Stimulated activated CD4-positive, alpha-beta T cell treated with anti-CD3 and anti-CD28 coated beads, Interleukin-1b, Interleukin-23, amount 100 ng/mL, for 24 hours (primary cell): ENCODE results near the gene NYAP2.

Source experiments
- DNase-seq, 4 experiments: peaks; one replicate each; pipeline ENCODE4 v3.0.0-alpha.2; 2020; ENCODE audit warnings: low read depth in 4 of 4, low spot score in 1 of 4

Gene NYAP2

GRCh38 chr2:225543626-225544025 is 144.1 kb downstream of the NYAP2 start:
- no peak for DNase-seq

- no peak for DNase-seq
Observed at GRCh38 chr2:225556461-225556860, 157.0 kb downstream of the NYAP2 start.

DNA sequence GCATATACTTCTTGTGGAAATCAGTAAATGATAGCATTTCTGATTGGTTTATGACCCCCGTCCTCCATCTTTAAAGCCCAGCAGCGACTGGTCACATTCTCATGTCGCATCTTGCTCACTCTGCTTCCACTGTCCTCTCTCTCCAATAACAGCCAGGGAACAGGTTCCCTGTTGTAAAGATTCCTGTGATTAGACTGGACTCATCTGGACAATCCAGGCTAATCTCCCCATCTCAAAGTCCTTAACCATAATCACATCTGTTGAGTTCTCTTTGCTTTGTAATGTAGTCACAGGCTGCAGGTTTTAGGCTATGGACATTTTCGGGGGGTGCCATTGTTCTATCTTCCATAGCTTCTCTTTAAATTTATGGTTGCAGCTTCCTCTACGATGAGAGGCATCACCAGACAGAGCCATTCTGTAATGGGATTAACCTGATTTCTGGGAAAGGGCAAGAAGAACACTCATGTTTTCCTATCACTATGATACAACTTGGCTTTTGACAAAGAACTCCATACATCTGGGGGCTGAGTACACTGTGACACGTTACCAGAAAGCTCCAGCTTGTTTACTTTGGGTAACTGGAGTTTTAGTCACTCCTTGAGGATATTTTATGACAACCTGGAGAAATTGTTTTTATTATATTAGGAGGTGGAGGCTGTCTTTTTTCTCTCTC is 159.0 kb downstream of the NYAP2 start:
- no peak for DNase-seq

DNA sequence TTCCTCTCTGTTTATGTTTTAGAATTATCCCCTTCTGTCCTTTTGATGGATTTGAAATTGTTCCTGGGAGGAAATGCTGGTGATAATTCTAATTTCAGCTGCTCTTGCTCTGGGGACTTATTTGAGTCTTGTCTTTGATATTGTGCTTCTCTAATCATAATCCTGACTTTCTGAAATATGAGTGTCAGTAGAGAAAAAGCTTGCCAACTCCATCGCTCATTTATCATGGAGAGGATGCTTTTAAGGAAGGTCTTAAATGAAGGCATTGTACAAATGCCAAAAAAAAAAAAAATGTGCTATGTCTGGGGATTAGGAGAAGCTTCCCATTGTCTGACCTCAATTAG is 159.5 kb downstream of the NYAP2 start:
- no peak for DNase-seq

GRCh38 chr2:225566798-225567197 is 167.3 kb downstream of the NYAP2 start:
- DNase-seq, result no peak

DNA sequence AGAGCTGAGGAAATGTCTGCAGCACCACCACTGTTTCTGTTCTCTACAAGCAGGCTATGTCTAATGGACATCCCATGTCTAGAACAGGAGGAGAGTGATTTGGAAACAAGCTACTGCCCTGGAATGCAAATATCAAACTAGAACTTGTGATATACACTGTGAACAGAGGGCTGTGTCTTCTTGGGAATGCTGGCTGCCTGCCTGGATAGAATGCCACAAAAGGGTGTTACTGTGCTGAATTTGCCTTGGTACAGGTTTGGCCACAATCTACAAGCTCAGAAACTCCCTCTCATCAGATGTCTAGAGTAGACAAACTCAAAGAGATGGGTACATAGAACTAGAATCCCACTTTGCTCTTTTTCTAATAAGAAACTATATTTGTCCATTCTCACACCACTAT is 170.5 kb downstream of the NYAP2 start:
- no peak for DNase-seq

- no peak for DNase-seq
Observed at GRCh38 chr2:225573603-225574002, 174.1 kb downstream of the NYAP2 start.

DNA sequence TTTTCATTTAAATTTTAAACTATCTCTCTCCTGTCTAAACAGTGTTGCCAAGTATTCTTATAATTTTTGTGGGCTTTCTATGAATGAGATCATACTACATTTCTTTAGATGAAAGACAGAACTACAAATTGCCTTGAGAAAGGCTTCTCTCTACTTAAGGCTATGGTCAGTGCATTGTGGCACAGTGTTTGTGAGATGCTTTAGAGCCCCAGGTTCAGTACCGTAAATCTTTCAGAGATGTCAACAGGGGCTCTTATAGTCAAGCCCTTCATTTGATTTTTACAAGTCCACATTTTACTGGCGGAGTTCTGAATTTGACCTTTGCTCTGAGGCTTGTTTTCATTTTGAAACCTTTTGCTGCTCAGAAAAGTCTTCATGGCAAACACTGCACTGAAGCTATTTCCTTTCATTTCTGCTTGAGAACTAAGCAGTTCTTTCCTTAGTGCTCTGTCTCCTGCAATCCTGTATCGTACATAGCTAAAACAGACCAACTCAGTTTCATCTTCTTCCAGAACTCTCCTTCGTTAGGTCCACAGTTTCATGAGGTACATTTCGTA is 175.2 kb downstream of the NYAP2 start:
- no peak for DNase-seq

DNA sequence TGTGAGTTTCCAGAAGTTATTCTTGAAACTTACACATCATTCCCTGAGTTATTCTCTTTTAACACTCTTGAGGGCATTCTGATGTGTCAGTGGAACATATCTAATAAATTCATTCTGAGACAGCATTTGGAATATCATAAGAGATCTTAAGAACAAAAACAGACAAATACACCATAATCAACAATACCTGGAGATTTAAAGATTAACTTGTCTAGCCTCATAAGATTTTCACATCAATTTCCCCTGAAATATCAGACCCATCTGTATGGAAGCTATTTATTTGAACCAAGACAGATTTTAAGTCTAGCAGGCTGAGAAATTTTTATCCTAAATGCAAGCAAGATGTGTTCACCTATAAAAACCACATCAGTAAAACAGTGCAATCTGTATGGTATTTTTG is 181.6 kb downstream of the NYAP2 start:
- DNase-seq, result no peak

GRCh38 chr2:225581906-225582305 is 182.4 kb downstream of the NYAP2 start:
- no peak for DNase-seq

GRCh38 chr2:225582355-225583116 is 183.0 kb downstream of the NYAP2 start:
- no peak for DNase-seq

DNA sequence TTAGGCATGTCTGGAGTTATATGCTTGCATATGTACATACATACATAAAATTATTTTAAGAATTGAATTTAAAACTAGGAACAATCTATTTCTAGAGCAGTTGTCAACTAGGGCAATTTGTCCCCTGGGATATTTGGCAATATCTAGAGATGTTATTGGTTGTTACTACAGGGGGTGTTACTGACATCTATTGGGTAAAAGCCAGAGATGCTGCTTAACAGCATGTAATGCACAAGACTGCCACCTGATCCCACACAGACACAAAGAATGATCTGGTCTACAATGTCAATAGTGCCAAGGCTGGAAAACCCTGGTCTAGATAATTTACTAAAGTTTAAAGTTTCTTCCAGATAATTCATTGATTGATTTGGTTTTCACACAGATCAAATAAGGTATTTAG is 185.3 kb downstream of the NYAP2 start:
- DNase-seq, result no peak

GRCh38 chr2:225590932-225591331 is 191.4 kb downstream of the NYAP2 start:
- DNase-seq, result no peak

DNA sequence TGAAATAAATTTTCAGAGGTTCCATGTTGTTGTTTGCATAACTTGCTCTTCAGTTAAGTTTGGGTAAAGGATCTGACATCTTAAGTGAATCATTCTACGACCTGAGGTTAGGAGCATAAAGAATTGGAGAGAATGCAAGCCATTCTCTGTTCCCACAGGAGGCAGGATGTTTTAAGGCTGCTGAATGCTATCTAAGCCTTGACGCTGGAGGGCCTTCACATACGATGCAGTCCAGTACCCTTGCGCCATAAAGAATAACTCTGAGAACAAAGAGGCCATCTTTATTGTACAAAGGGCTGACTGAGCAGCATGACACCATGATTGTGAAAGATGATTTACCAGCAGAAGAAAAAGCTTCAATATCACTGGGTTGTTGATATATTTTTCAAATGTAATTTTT is 198.4 kb downstream of the NYAP2 start:
- DNase-seq, result no peak

DNA sequence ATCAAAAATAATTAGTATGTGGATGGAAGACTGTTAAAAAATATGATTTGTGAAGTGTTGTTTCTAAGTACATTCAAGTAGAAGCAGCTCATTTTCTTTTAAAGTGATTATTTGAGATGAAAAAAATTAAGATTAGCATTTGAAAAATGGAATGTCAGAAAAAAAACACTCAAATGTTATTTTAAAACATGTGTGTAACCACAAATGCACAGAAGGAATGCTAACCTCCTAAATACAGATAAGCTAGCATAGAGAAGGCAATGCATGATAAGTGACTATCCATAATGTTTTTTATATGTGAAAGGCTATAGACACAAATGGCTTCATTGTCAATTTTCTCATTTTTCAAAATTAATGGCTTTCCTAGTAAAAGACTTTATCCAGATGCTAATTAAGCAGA is 198.9 kb downstream of the NYAP2 start:
- no peak for DNase-seq

- no peak for DNase-seq
Observed at GRCh38 chr2:225598897-225599296, 199.4 kb downstream of the NYAP2 start.

DNA sequence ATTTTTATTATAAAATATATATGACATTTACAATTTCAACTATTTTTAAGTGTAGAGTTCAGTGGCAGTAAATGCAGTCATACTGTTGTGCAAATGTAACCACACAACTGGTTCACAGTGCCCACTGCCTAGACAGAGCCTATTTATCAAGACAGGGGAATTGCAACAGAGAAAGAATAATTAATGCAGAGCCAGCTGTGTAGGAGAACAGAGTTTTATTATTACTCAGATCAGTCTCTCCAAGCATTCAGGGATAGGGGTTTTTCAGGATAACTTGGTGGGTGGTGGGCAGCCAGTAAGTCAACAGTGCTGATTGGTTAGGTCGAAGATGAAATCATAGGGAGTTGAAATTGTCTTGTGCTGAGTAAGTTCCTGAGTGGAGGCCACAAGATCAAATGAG is 200.3 kb downstream of the NYAP2 start:
- no peak for DNase-seq

- no peak for DNase-seq
Observed at GRCh38 chr2:225600444-225600843, 200.9 kb downstream of the NYAP2 start.

GRCh38 chr2:225600865-225601264 is 201.4 kb downstream of the NYAP2 start:
- DNase-seq, result no peak

DNA sequence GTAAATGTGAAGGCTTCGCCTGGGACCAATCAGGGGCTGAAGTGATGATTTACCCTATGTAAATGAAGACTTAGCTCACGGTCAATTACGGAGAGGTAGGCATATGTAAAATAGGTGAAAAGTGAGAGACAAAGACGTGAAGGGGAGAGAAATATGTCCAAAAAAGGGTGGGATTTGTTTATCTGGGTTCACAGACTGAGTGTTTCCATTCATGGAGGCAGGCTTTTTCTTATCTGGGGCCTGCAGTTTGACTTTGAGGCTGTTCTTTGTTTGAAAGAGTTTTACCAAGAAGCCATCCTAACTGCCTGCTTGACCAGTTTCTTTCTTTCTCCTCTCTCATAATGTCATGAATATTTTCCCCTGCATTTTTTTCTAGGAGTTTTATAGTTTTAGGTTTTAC is 202.7 kb downstream of the NYAP2 start:
- DNase-seq, result no peak

DNA sequence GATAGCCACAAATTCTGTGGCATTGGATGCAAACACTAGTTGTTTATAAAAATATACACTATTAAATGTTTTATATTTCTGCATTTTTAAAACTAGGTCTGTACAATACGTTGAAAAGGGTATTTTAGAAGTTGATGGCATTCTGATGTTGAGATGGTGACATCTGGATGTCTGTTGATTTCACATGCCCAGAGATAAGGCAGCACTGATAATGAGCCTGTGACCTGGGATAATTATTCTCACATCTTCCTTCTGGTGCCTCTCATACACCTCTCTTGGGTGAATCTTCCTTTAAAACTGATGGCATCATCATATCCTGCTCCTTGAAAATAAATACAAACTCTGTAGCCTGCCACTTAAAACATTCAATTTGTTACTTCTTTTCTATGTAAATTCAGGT is 208.6 kb downstream of the NYAP2 start:
- DNase-seq, result no peak

GRCh38 chr2:225612636-225613035 is 213.1 kb downstream of the NYAP2 start:
- DNase-seq, result no peak

DNA sequence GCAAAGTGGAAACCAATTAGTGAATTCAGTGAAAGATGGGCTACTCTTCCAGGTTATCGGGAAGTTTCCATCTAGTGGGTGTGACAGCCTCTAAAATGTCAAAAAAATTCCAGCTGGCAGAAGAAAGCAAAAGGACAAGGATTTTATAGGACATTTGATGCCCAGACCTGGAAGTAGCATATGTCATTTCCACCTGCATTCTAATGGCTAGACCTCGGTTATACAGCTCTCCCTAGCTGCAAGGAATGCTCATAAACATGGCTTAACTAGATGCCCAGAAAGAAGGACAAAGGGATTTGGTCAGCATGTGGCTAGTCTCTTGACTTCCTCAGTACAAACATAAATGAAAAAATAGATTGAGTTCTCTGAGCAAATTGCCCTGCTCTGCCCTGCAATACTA is 215.4 kb downstream of the NYAP2 start:
- no peak for DNase-seq
